ENCODE results near the gene SLC12A9. TPM values are rescaled to one million over a fixed set of nuclear protein-coding genes. Genes with fewer than 3 reads are reported as not detected.

Gene SLC12A9
- total RNA-seq, 4 donors from 2014 or later = 21.0 to 46.2 (median 23.1) TPM

DNA sequence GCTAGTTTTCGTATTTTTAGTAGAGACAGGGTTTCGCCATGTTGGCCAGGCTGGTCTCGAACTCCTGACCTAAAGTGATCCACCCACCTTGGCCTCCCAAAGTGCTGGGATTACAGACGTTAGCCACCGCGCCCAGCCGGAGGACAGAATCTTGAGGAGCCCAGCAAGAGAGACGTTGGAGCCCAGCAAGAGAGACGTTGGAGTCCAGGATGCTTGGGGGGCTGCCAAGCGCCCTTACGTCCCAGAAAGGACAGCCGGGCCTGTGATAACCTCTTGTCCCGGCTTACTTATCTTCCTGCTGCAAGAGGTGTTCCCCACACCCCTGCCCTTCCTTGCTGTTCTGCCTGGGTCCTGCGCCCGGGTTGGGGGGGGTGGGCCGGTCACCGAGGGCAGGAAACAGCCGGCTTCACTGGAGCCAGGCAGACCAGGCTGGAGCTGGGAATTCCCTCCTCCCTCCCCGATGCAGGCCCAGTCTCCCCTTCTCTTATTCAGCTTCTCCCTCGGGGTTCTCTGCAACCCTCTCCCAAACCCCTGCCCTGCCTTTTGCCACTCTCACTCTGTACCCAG lies 23.3 kb upstream of the SLC12A9 start:
- no peaks in the 10 kb centered on the region for H3K36me3 ChIP-seq
- no peaks in the 10 kb centered on the region for H3K9me3 ChIP-seq
- peak overlapping the region; percentile 55 to 94 (median 86) for H3K27ac ChIP-seq
- H3K4me1 ChIP-seq = peaks cover 0 to 49% (median 39%) of the 10 kb centered on the region in 4 donors
- no peak for DNase-seq
- TF ChIP-seq, protein P1, sequence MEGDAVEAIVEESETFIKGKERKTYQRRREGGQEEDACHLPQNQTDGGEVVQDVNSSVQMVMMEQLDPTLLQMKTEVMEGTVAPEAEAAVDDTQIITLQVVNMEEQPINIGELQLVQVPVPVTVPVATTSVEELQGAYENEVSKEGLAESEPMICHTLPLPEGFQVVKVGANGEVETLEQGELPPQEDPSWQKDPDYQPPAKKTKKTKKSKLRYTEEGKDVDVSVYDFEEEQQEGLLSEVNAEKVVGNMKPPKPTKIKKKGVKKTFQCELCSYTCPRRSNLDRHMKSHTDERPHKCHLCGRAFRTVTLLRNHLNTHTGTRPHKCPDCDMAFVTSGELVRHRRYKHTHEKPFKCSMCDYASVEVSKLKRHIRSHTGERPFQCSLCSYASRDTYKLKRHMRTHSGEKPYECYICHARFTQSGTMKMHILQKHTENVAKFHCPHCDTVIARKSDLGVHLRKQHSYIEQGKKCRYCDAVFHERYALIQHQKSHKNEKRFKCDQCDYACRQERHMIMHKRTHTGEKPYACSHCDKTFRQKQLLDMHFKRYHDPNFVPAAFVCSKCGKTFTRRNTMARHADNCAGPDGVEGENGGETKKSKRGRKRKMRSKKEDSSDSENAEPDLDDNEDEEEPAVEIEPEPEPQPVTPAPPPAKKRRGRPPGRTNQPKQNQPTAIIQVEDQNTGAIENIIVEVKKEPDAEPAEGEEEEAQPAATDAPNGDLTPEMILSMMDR (IDR thresholded peaks at IDR 0.05) = no peak
- TF ChIP-seq POLR2A (IDR thresholded peaks at IDR 0.05) (no peak), EP300 (IDR thresholded peaks at IDR 0.05; ENCODE audit: low read depth) (no peak), POLR2AphosphoS5 (IDR thresholded peaks at IDR 0.05) (no peak)
- peaks cover 14% of the 10 kb centered on the region for H3K27me3 ChIP-seq
- no peak overlapping the region for H3K4me3 ChIP-seq
- intact Hi-C loops (cut with DNase I; ENCODE audit: low total_unique reads) = no loop called here
- WGBS, 2 donors (ENCODE audit: low coverage in 1 of 2) = 10 to 55% methylated on average over 2 to 15 of the region's 20 CpGs
- in situ Hi-C loops (cut with MboI; ENCODE audit: low pct_ligation_motif_present in 1 of 4, low pct_unique_long_range_greater_than_20kb in 1 of 4, low sequenced_read_pairs in 3 of 4) = no loop called here

DNA sequence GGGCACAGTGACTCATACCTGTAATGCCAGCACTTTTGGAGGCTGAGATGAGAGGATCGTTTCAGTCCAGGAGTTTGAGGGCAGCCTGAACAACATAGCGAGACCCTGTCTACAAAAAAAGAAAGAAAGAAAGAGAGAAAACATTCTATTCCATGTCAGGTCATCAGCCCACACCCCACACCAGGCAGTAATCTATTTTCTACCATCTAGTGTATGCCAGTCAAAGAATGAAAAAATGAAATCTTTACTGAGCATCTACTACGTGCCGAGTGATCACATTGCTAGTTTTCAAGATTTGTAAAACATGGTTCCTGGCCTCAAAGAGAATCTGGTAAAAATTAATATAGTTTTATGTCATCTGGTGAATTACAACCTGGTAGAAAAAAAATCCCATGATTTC lies 22.1 kb upstream of the SLC12A9 start:
- WGBS, 2 donors (ENCODE audit: low coverage in 1 of 2) = 61 to 64% methylated on average over 4 of the region's 4 CpGs
- Histone ChIP-seq H3K27ac (no peak overlapping the region), H3K4me1 (peaks cover 0 to 38% (median 28%) of the 10 kb centered on the region in 4 donors)

DNA sequence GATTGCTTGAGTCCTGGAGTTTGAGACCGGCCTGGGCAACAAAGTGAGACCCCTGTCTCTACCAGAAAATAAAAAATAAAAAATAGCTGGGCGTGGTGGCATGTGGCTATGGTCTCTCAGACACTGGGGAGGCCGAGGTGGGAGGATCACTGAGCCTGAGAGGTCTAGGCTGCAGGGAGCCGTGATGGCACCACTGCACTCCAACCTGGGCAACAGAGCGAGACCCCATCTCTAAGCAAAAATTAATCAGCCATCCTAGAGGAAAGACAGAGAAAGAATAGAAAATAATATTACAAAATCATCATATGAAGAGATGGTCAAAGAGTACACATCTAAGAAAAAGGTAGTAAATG lies 20.3 kb upstream of the SLC12A9 start:
- TF ChIP-seq, protein P1 (IDR thresholded peaks at IDR 0.05) = no peak
- TF ChIP-seq EP300 (IDR thresholded peaks at IDR 0.05; ENCODE audit: low read depth) (no peak), POLR2AphosphoS5 (IDR thresholded peaks at IDR 0.05) (no peak), POLR2A (IDR thresholded peaks at IDR 0.05) (no peak)
- H3K27ac ChIP-seq = peak overlapping the region; percentile 10 to 78 (median 43)

More for the DNA sequence above, 22.1 kb upstream of the SLC12A9 start:
- Histone ChIP-seq H3K27me3 (peaks cover 14% of the 10 kb centered on the region), H3K36me3 (no peaks in the 10 kb centered on the region), H3K9me3 (no peaks in the 10 kb centered on the region), H3K4me3 (no peak overlapping the region)
- in situ Hi-C loops (cut with MboI; ENCODE audit: low pct_ligation_motif_present in 1 of 4, low pct_unique_long_range_greater_than_20kb in 1 of 4, low sequenced_read_pairs in 3 of 4) (no loop called here), intact Hi-C loops (cut with DNase I; ENCODE audit: low total_unique reads) (no loop called here)
- no peak for DNase-seq
- TF ChIP-seq POLR2AphosphoS5 (IDR thresholded peaks at IDR 0.05) (no peak), POLR2A (IDR thresholded peaks at IDR 0.05) (no peak), EP300 (IDR thresholded peaks at IDR 0.05; ENCODE audit: low read depth) (no peak)
- TF ChIP-seq, protein P1 (IDR thresholded peaks at IDR 0.05) = no peak

DNA sequence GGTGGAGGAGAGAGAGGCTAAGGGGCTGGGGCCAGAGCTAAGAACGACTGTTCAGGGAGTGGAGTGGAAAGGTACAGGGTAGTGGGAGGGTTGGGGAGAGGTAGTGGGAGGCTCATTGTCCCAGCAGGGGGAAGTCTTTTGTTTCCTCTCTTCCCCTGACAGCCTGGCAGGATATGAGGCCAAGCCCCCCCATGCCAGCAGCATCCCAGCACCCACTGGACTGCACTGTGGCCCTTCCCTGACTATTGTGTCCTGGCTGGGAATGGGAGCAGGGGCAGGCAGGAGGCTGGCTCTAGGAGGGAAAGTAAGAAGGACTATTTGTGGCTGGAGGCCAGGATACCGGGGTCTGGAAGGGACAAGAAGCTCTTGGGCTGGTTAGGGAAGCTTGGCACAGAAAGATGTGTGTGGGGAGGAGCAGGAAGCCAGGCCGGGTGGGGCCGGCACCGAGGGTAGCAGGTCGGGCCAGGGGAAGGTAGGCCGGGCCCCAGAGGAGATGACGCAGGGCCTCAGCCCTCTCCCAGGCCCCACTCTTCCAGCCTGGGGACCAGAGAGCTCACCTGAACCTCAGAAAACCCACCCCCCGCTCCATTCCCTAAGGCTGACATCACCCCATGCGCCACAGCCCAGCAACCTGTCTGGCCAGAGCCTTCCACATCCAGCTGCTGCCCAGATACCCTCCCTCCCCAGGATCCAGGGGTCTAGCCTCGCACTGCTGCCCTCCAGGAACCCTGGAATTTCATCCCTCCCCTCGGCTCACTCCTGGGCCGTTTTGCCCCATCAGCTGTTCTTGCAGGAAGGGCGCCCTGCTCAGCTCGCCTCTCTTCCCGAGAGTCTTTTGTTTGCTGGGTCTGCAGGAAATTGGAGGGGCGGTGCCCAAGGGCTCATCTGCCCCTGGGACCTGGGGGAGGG lies 16.4 kb upstream of the SLC12A9 start:
- WGBS, 2 donors (ENCODE audit: low coverage in 1 of 2) = 21 to 42% methylated on average over 8 to 17 of the region's 17 CpGs
- no peak overlapping the region for H3K4me3 ChIP-seq
- H3K9me3 ChIP-seq = no peaks in the 10 kb centered on the region
- in situ Hi-C loops (cut with MboI; ENCODE audit: low pct_ligation_motif_present in 1 of 4, low pct_unique_long_range_greater_than_20kb in 1 of 4, low sequenced_read_pairs in 3 of 4) = no loop called here
- H3K27me3 ChIP-seq = no peaks in the 10 kb centered on the region
- no peak for TF ChIP-seq POLR2AphosphoS5 (IDR thresholded peaks at IDR 0.05)
- no peak for TF ChIP-seq POLR2A (IDR thresholded peaks at IDR 0.05)
- TF ChIP-seq, protein P1 (IDR thresholded peaks at IDR 0.05) = no peak
- no peak for TF ChIP-seq EP300 (IDR thresholded peaks at IDR 0.05; ENCODE audit: low read depth)
- DNase-seq = peak; percentile 78
- H3K36me3 ChIP-seq = no peaks in the 10 kb centered on the region
- peak overlapping the region; percentile 80 to 89 (median 88) for H3K27ac ChIP-seq
- intact Hi-C loops (cut with DNase I; ENCODE audit: low total_unique reads) = no loop called here
- H3K4me1 ChIP-seq = peaks cover 6 to 32% (median 18%) of the 10 kb centered on the region in 4 donors

More for the DNA sequence above, 20.3 kb upstream of the SLC12A9 start:
- in situ Hi-C loops (cut with MboI; ENCODE audit: low pct_ligation_motif_present in 1 of 4, low pct_unique_long_range_greater_than_20kb in 1 of 4, low sequenced_read_pairs in 3 of 4) = no loop called here
- no peak overlapping the region for H3K4me3 ChIP-seq
- 66 to 77% methylated on average over 3 to 5 of the region's 5 CpGs for WGBS, 2 donors (ENCODE audit: low coverage in 1 of 2)
- no peaks in the 10 kb centered on the region for H3K9me3 ChIP-seq
- H3K36me3 ChIP-seq = no peaks in the 10 kb centered on the region
- H3K27me3 ChIP-seq = peaks cover 14% of the 10 kb centered on the region
- intact Hi-C loops (cut with DNase I; ENCODE audit: low total_unique reads) = no loop called here
- H3K4me1 ChIP-seq = peaks cover 6 to 40% (median 28%) of the 10 kb centered on the region in 4 donors
- DNase-seq = no peak
